Activated B cell treated with CpG ODN at 0.5 μM for 24 hours (primary cell): ENCODE results near the gene SUN2. TPM values are rescaled to one million over a fixed set of nuclear protein-coding genes. Genes with fewer than 3 reads are reported as not detected.

Experiments used
- ATAC-seq: fragments of 200-7000 bp; cut with Tn5 transposase; one replicate; pipeline ENCODE4 v1.10.0; 2021; ENCODE audit warnings: low read depth, mild to moderate bottlenecking, moderate library complexity
- CTCF ChIA-PET: fragments of 350-600 bp; sonication (Branson Sonifier 250); formaldehyde crosslinking; loops from one replicate; lab custom pipeline; 2021; ENCODE audit warnings: antibody characterized with exemption; lab: Charles Lee
- POLR2A ChIA-PET: fragments of 350-600 bp; sonication (Branson Sonifier 250); formaldehyde crosslinking; loops from one replicate; lab custom pipeline; 2021; ENCODE audit warnings: antibody characterized with exemption; lab: Charles Lee
- DNase-seq: peaks from one replicate; pipeline ENCODE4 v3.0.0; 2022
- H3K27ac Mint-ChIP-seq: one replicate; pipeline ENCODE4 v1.8.0; 2020; ENCODE audit warnings: mixed read lengths
- H3K27me3 Mint-ChIP-seq: one replicate; pipeline ENCODE4 v1.8.0; 2021; ENCODE audit warnings: mixed read lengths
- H3K36me3 Mint-ChIP-seq: one replicate; pipeline ENCODE4 v1.8.0; 2021; ENCODE audit warnings: low read depth, mixed read lengths
- H3K4me1 Mint-ChIP-seq: one replicate; pipeline ENCODE4 v1.8.0; 2021; ENCODE audit warnings: mixed read lengths
- H3K4me3 Mint-ChIP-seq: one replicate; pipeline ENCODE4 v1.8.0; 2020; ENCODE audit warnings: mild to moderate bottlenecking, mixed read lengths
- H3K9me3 Mint-ChIP-seq: one replicate; pipeline ENCODE4 v1.8.0; 2020; ENCODE audit warnings: mixed read lengths
- CTCF ChIP-seq: fragments of 200-600 bp; IDR thresholded peaks from one replicate; pipeline ENCODE4 v1.8.0; 2022; ENCODE audit warnings: antibody characterized with exemption, mild to moderate bottlenecking
- intact Hi-C: fragments of 100-400 bp; cut with micrococcal nuclease; formaldehyde crosslinking; loops from one replicate; pipeline ENCODE4 v1.15.1; 2024
- total RNA-seq: library from RNA; stranded (reverse); gene quantifications from 2 replicates; pipeline ENCODE4 v1.2.3, GENCODE V29; 2022

Gene SUN2
- total RNA-seq, 1 donor from 2014 or later: 146 TPM

- TF ChIP-seq CTCF: no peak
- CTCF ChIA-PET: no interaction called here
- no peaks in the 10 kb centered on the region for H3K4me1 Mint-ChIP-seq
- DNase-seq (no peak), ATAC-seq (no peak)
- POLR2A ChIA-PET: interaction anchor here (0.7 kb wide), 1 partner anchor 32 kb away, joined by 3 read pairs; no protein-coding TSS in a partner anchor
- H3K9me3 Mint-ChIP-seq: no peaks in the 10 kb centered on the region
- no peak overlapping the region for H3K4me3 Mint-ChIP-seq
- intact Hi-C loops: no loop called here
- no peaks in the 10 kb centered on the region for H3K27me3 Mint-ChIP-seq
- no peak overlapping the region for H3K27ac Mint-ChIP-seq
- H3K36me3 Mint-ChIP-seq: peaks cover 21% of the 10 kb centered on the region
Observed at GRCh38 chr22:38784035-38784434, 28.2 kb upstream of the SUN2 start.

GRCh38 chr22:38783095-38783615, 27.4 kb upstream of the SUN2 start:
- Mint-ChIP-seq H3K9me3 (no peaks in the 10 kb centered on the region), H3K36me3 (peaks cover 23% of the 10 kb centered on the region), H3K27ac (no peak overlapping the region), H3K4me3 (no peak overlapping the region), H3K4me1 (no peaks in the 10 kb centered on the region), H3K27me3 (no peaks in the 10 kb centered on the region)
- TF ChIP-seq CTCF: no peak
- intact Hi-C loops: no loop called here
- ATAC-seq (no peak), DNase-seq (no peak)
- ChIA-PET POLR2A (no interaction called here), CTCF (no interaction called here)

DNA sequence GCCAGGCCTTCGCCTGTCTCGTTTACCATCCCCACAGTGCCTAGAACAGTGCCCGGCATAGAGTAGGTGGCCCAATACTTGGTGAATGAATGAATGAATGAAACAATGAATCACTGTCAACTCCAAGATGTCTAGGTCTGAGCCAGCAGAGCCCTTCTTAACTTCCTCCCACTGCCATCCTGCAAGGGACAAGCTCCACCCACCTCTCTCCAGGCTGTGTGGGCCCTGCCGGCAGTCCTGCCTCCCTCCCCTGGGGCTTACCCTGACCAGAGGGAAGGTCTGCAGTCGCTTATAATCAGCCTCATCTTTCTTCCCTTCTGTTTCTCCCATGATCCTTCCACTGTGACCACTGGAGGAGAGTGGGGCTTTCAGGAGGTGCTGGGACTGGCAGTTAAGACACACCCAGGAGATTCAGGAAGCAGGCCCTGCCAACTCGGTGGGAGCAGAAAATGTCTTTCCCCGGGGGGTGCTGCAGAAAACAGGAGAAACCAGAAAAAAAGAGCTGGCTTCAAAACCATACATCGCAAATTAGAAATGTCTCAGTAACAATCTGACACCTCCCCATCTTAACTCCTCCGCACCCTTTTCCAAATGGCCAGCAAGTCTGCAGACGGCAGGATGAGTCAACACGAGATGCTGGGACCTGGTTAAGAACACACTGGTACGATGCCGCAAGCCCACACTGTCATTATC, 26.8 kb upstream of the SUN2 start:
- Mint-ChIP-seq H3K4me1 (no peaks in the 10 kb centered on the region), H3K27ac (no peak overlapping the region), H3K36me3 (peaks cover 23% of the 10 kb centered on the region), H3K27me3 (no peaks in the 10 kb centered on the region), H3K4me3 (no peak overlapping the region), H3K9me3 (no peaks in the 10 kb centered on the region)
- ChIA-PET POLR2A (no interaction called here), CTCF (no interaction called here)
- TF ChIP-seq CTCF: no peak
- no peak for DNase-seq
- ATAC-seq: no peak
- intact Hi-C loops: no loop called here

DNA sequence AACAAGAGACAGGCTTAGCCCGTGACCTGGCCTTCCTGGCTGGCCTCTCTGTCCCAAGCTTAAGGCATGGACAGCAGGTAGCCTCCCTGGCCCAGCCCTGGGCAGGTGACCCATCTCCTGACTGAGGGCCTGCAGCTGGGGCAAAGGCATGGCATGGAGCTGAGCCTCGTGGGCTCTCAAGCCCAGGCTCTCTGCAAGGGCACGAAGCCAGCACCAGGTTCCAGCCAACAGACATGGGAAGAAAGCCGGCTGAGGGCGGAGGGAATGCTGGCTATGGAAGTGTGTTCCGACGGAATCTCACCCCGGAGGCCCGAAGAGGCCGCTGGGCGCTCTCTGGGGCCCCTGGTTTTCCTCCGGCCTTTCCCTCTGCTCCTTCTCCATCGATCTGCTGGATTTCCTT, 25.2 kb upstream of the SUN2 start:
- H3K36me3 Mint-ChIP-seq: peaks cover 23% of the 10 kb centered on the region
- no peaks in the 10 kb centered on the region for H3K4me1 Mint-ChIP-seq
- ChIA-PET CTCF (no interaction called here), POLR2A (no interaction called here)
- H3K9me3 Mint-ChIP-seq: no peaks in the 10 kb centered on the region
- intact Hi-C loops: no loop called here
- no peak overlapping the region for H3K27ac Mint-ChIP-seq
- ATAC-seq (no peak), DNase-seq (no peak)
- no peaks in the 10 kb centered on the region for H3K27me3 Mint-ChIP-seq
- no peak overlapping the region for H3K4me3 Mint-ChIP-seq
- no peak for TF ChIP-seq CTCF

- POLR2A ChIA-PET: interaction anchor here (0.6 kb wide), 1 partner anchor 73 kb away, joined by 5 read pairs; no protein-coding TSS in a partner anchor
- CTCF ChIA-PET: no interaction called here
Observed at GRCh38 chr22:38777087-38777671, 21.4 kb upstream of the SUN2 start.

More at GRCh38 chr22:38777087-38777671, 21.4 kb upstream of the SUN2 start:
- H3K27me3 Mint-ChIP-seq: no peaks in the 10 kb centered on the region
- ATAC-seq: no peak
- DNase-seq: no peak
- H3K9me3 Mint-ChIP-seq: no peaks in the 10 kb centered on the region
- TF ChIP-seq CTCF: no peak
- no peak overlapping the region for H3K4me3 Mint-ChIP-seq
- H3K36me3 Mint-ChIP-seq: peaks cover 22% of the 10 kb centered on the region
- no peaks in the 10 kb centered on the region for H3K4me1 Mint-ChIP-seq
- intact Hi-C loops: no loop called here
- no peak overlapping the region for H3K27ac Mint-ChIP-seq
